GM12878 (cell line): Measurements from ENCODE around the gene RGS11. TPM values are rescaled to one million over a fixed set of nuclear protein-coding genes. Genes with fewer than 3 reads are reported as not detected.

Source experiments
- ATAC-seq: fragments of 200-7000 bp; cut with Tn5 transposase; 3 replicates; pipeline ENCODE4 v1.9.1; 2020; ENCODE audit warnings: mild to moderate bottlenecking, moderate library complexity
- BruUV-seq: library from RNA; stranded (reverse); fragments of 400-500 nt; replicated peaks from 2 replicates; lab custom pipeline; 2021; lab: Mats Ljungman, UMichigan
- CTCF ChIA-PET: fragments of 300-600 bp; sonication (Branson Sonifier 250); formaldehyde crosslinking; extraction: SDS; loops from one replicate; lab custom pipeline; 2021; ENCODE audit warnings: inconsistent platforms; lab: Yijun Ruan, JAX
- POLR2A ChIA-PET: fragments of 350-600 bp; formaldehyde crosslinking; extraction: SDS; loops from one replicate; lab custom pipeline; 2021; ENCODE audit warnings: inconsistent platforms; lab: Charles Lee
- RAD21 ChIA-PET: fragments of 300-600 bp; sonication (Branson Sonifier 250); formaldehyde crosslinking; loops from one replicate; lab custom pipeline; 2023; ENCODE audit warnings: antibody characterized with exemption; ENCODE audit not compliant: unreplicated experiment; lab: Charles Lee
- SMC1A ChIA-PET: fragments of 300-600 bp; sonication (Branson Sonifier 250); formaldehyde crosslinking; loops from one replicate; lab custom pipeline; 2023; ENCODE audit not compliant: unreplicated experiment, uncharacterized antibody; lab: Charles Lee
- DNase-seq: peaks from one replicate; pipeline ENCODE4 v3.0.0-alpha.2; 2011; ENCODE audit warnings: low read depth, low spot score
- FAIRE-seq: peaks from 3 replicates; lab custom pipeline; 2011; peaks lifted over from hg19 to GRCh38; lab: Jason Lieb, UNC
- H2AFZ ChIP-seq: 2 replicates; pipeline ENCODE4 v1.6.0; 2011; ENCODE audit warnings: low read depth, low read length, control low read depth; ENCODE audit not compliant: control insufficient read depth
- H3K27ac ChIP-seq: 2 replicates; pipeline ENCODE4 v1.5.1; 2011; ENCODE audit warnings: control low read depth; ENCODE audit not compliant: control insufficient read depth, insufficient read depth
- H3K27me3 ChIP-seq, 2 experiments: replicated peaks in 1 of 2; 2 replicates each; pipeline versions ENCODE4 v1.6.0 to v1.6.1; 2011; ENCODE audit warnings: low read length in 1 of 2; ENCODE audit not compliant: control insufficient read depth in 2 of 2, insufficient read depth in 2 of 2
- H3K36me3 ChIP-seq, 2 experiments: 2 replicates each; pipeline ENCODE4 v1.5.1; 2011; ENCODE audit warnings: low read length in 1 of 2; ENCODE audit not compliant: control insufficient read depth in 2 of 2, insufficient read depth in 2 of 2
- H3K4me1 ChIP-seq: 2 replicates; pipeline ENCODE4 v1.6.1; 2011; ENCODE audit warnings: mild to moderate bottlenecking, low read length, moderate library complexity, mixed read lengths; ENCODE audit not compliant: control insufficient read depth, insufficient read depth
- H3K4me2 ChIP-seq: 2 replicates; pipeline ENCODE4 v1.6.0; 2011; ENCODE audit warnings: control low read depth; ENCODE audit not compliant: control insufficient read depth, insufficient read depth
- H3K4me3 ChIP-seq: fragments of 200-600 bp; sonication (generic); 2 replicates; pipeline ENCODE4 v1.5.1; 2016
- H3K79me2 ChIP-seq: 2 replicates; pipeline ENCODE4 v1.6.0; 2011; ENCODE audit warnings: low read length; ENCODE audit not compliant: control insufficient read depth, insufficient read depth
- H3K9ac ChIP-seq: 2 replicates; pipeline ENCODE4 v1.8.0; 2011; ENCODE audit warnings: low read length, control low read depth, mixed read lengths; ENCODE audit not compliant: control insufficient read depth, insufficient read depth
- H3K9me3 ChIP-seq: replicated peaks from 3 replicates; pipeline ENCODE4 v1.5.1; 2011; ENCODE audit warnings: mild to moderate bottlenecking, low read length; ENCODE audit not compliant: control insufficient read depth, insufficient read depth
- H4K20me1 ChIP-seq: 2 replicates; pipeline ENCODE4 v1.6.0; 2011; ENCODE audit not compliant: control insufficient read depth, insufficient read depth
- CHD4 ChIP-seq: fragments of 200-600 bp; sonication (generic); IDR thresholded peaks from 2 replicates; pipeline ENCODE4 v1.6.1; 2016; ENCODE audit warnings: mild to moderate bottlenecking
- E4F1 ChIP-seq: fragments of 450-650 bp; IDR thresholded peaks from 2 replicates; pipeline ENCODE4 v1.6.1; 2018; ENCODE audit warnings: borderline replicate concordance, mild to moderate bottlenecking; ENCODE audit not compliant: partially characterized antibody
- EGR1 ChIP-seq, 2 experiments: IDR thresholded peaks; 1 replicate in 1 of 2; 2 replicates in 1 of 2; pipeline ENCODE4 v1.6.1; 2011 to 2012; ENCODE audit warnings: low read depth in 2 of 2, low read length in 2 of 2, borderline replicate concordance in 1 of 2, mild to moderate bottlenecking in 1 of 2, moderate library complexity in 1 of 2
- JUND ChIP-seq: IDR thresholded peaks from 2 replicates; pipeline ENCODE4 v1.6.1; 2012; ENCODE audit warnings: low read depth, mild to moderate bottlenecking, low read length, improper control_type of control experiment, moderate library complexity
- MEF2B ChIP-seq: fragments of 450-650 bp; IDR thresholded peaks from 2 replicates; pipeline ENCODE4 v1.6.1; 2018; ENCODE audit warnings: mild to moderate bottlenecking, moderate library complexity; ENCODE audit not compliant: partially characterized antibody, poor library complexity, severe bottlenecking
- NFYA ChIP-seq: IDR thresholded peaks from 2 replicates; pipeline ENCODE4 v1.6.1; 2011; ENCODE audit warnings: low read depth, mild to moderate bottlenecking, low read length, improper control_type of control experiment, borderline replicate concordance
- NKRF ChIP-seq: fragments of 450-650 bp; conservative IDR thresholded peaks from 2 replicates; pipeline ENCODE4 v1.6.1; 2017; ENCODE audit warnings: mild to moderate bottlenecking, moderate library complexity
- NRF1 ChIP-seq: conservative IDR thresholded peaks from 2 replicates; pipeline ENCODE4 v1.6.1; 2011; ENCODE audit warnings: mild to moderate bottlenecking, low read depth, low read length, improper control_type of control experiment
- PKNOX1 ChIP-seq: fragments of 450-650 bp; IDR thresholded peaks from 2 replicates; pipeline ENCODE4 v1.6.1; 2016; ENCODE audit warnings: mild to moderate bottlenecking
- RAD51 ChIP-seq: fragments of 450-650 bp; IDR thresholded peaks from 2 replicates; pipeline ENCODE4 v1.6.1; 2016; ENCODE audit warnings: moderate library complexity, mild to moderate bottlenecking, inconsistent platforms
- SP1 ChIP-seq: IDR thresholded peaks from one replicate; pipeline ENCODE4 v1.6.1; 2011; ENCODE audit warnings: low read depth, low read length
- USF1 ChIP-seq: IDR thresholded peaks from 2 replicates; pipeline ENCODE4 v1.6.1; 2011; ENCODE audit warnings: borderline replicate concordance, low read depth, mild to moderate bottlenecking, moderate library complexity, mixed read lengths, low read length; ENCODE audit not compliant: insufficient read depth; ENCODE audit errors: extremely low read length
- YBX1 ChIP-seq: fragments of 450-650 bp; IDR thresholded peaks from 2 replicates; pipeline ENCODE4 v1.6.1; 2016; ENCODE audit warnings: antibody characterized with exemption
- ZBED1 ChIP-seq: IDR thresholded peaks from 2 replicates; pipeline ENCODE4 v1.6.1; 2016; ENCODE audit warnings: borderline replicate concordance
- WGBS: methylation state at CpG from one replicate; pipeline ENCODE4 v1.1.6; 2016; ENCODE audit warnings: low lambda C conversion rate; ENCODE audit not compliant: insufficient replicate concordance, insufficient coverage; ENCODE audit errors: missing lambda C conversion rate; 5-methylcytosine and 5-hydroxymethylcytosine counted together
- in situ Hi-C: fragments of 300-500 bp; cut with MboI; formaldehyde crosslinking; loops from 9 replicates; pipeline ENCODE4 v1.14.3; 2018; ENCODE audit warnings: mixed read lengths
- intact Hi-C: fragments of 100-400 bp; cut with micrococcal nuclease; formaldehyde crosslinking; loops from one replicate; pipeline ENCODE4 v1.14.2; 2022; ENCODE audit not compliant: unreplicated experiment
- polyA plus RNA-seq, 11 experiments: library from polyadenylated mRNA; depleted of rRNA in 4 of 11; unstranded in 6 of 11; stranded (reverse) in 5 of 11; fragments of >200 nt; fragmentation: Nextera tagmentation in 4 of 11; fragmentation: Illumina TruSeq in 1 of 11; extraction: Ambion mirVana in 4 of 11; extraction: Trizol in 1 of 11; gene quantifications; 1 replicate in 1 of 11; 2 replicates in 10 of 11; pipeline versions ENCODE4 v1.2.1 to v1.2.3, GENCODE V29; 2011 to 2016; ENCODE audit warnings: inconsistent platforms in 2 of 11, missing spikeins in 2 of 11, low read depth in 1 of 11
- total RNA-seq, 4 experiments: library from RNA; depleted of rRNA in 3 of 4; stranded (reverse); fragments of >200 nt in 3 of 4; fragmentation: Illumina TruSeq in 1 of 4; extraction: Trizol in 1 of 4; gene quantifications; 2 replicates each; pipeline versions ENCODE4 v1.2.1 to v1.2.3, GENCODE V29; 2013 to 2021

RGS11 gene
- total and polyA plus RNA-seq, 10 of the 15 experiments (the other 5 are each of a cell fraction or from before 2014, with no cell fraction given), result 0.04 TPM; not detected in 9

GRCh38 chr16:280991-281659 lies 5.4 kb upstream of the RGS11 start:
- DNase-seq (no peak), ATAC-seq (no peak), FAIRE-seq (no peak)
- intact Hi-C loops (no loop called here), in situ Hi-C loops (no loop called here)
- WGBS, result 58% methylated on average over 23 of the region's 27 CpGs
- H3K36me3 ChIP-seq, result no peaks in the 10 kb centered on the region
- peaks cover 0 to 3% of the 10 kb centered on the region in 2 experiments; a peak in 2 of 4 replicates for H3K27me3 ChIP-seq
- POLR2A ChIA-PET, result no interaction called here
- H4K20me1 ChIP-seq, result no peaks in the 10 kb centered on the region
- CTCF ChIA-PET, result no interaction called here
- TF ChIP-seq E4F1 (no peak), CHD4 (no peak), NKRF (no peak), NFYA (no peak), USF1 (no peak), YBX1 (no peak), MEF2B (no peak), PKNOX1 (no peak), RAD51 (no peak), NRF1 (no peak), ZBED1 (no peak), JUND (no peak), EGR1 (IDR thresholded peaks at IDR 0.05; ENCODE audit: borderline replicate concordance in 1 of 2, low read depth in 2 of 2, low read length in 2 of 2) (no peak), SP1 (no peak)
- H3K79me2 ChIP-seq, result no peaks in the 10 kb centered on the region
- BruUV-seq, result no TSS peak
- no peak overlapping the region for H3K9ac ChIP-seq
- H3K4me1 ChIP-seq, result no peaks in the 10 kb centered on the region
- no peak overlapping the region for H3K4me3 ChIP-seq
- RAD21 ChIA-PET, result no interaction called here
- H3K4me2 ChIP-seq, result no peak overlapping the region
- H3K27ac ChIP-seq, result no peak overlapping the region
- no peaks in the 10 kb centered on the region for H3K9me3 ChIP-seq
- SMC1A ChIA-PET, result no interaction called here
- no peak overlapping the region for H2AFZ ChIP-seq
